ENCODE measurements around the gene PPIA.

Gene PPIA

DNA sequence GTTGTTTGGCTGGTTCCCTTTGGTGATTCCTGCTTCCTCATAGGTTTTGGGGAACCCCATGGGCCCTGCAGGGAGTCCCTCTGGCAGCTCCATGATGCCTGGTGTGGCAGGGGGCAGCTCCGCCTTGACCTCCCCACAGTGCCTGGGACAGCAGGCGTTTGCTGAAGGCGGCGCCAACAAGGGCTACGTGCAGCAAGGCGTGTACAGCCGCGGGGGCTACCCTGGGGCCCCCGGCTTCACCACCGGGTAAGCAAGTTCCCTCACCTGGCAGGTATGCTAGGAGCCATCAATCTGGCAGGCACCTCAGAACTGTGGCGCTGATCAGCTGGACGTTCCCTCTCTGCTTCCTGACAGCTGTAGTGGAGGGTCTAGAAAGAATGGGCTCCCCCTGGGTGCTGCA is 39.6 kb upstream of the PPIA start:
- H3K36me3 ChIP-seq (ENCODE audit: insufficient read depth, low read length): peaks cover 49% of the 10 kb centered on the region
- no peak for TF ChIP-seq EZH2 (IDR thresholded peaks at IDR 0.05; ENCODE audit: borderline replicate concordance, low read depth, low read length, severe bottlenecking)
- TF ChIP-seq, protein P1, sequence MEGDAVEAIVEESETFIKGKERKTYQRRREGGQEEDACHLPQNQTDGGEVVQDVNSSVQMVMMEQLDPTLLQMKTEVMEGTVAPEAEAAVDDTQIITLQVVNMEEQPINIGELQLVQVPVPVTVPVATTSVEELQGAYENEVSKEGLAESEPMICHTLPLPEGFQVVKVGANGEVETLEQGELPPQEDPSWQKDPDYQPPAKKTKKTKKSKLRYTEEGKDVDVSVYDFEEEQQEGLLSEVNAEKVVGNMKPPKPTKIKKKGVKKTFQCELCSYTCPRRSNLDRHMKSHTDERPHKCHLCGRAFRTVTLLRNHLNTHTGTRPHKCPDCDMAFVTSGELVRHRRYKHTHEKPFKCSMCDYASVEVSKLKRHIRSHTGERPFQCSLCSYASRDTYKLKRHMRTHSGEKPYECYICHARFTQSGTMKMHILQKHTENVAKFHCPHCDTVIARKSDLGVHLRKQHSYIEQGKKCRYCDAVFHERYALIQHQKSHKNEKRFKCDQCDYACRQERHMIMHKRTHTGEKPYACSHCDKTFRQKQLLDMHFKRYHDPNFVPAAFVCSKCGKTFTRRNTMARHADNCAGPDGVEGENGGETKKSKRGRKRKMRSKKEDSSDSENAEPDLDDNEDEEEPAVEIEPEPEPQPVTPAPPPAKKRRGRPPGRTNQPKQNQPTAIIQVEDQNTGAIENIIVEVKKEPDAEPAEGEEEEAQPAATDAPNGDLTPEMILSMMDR (IDR thresholded peaks at IDR 0.05; ENCODE audit: borderline replicate concordance, extremely low read depth, low read length, poor library complexity, severe bottlenecking): no peak
- H3K79me2 ChIP-seq (ENCODE audit: insufficient read depth, low read length): peaks cover 40% of the 10 kb centered on the region
- H3K9me3 ChIP-seq (ENCODE audit: insufficient read depth, low read length, severe bottlenecking): no peaks in the 10 kb centered on the region
- H3K4me1 ChIP-seq (ENCODE audit: insufficient read depth, low read length): no peaks in the 10 kb centered on the region
- no peak for ATAC-seq (ENCODE audit: insufficient read depth, low read depth)
- no peak overlapping the region for H3K4me2 ChIP-seq (ENCODE audit: insufficient read depth, low read length)
- H3K9ac ChIP-seq (ENCODE audit: low read depth, low read length): no peak overlapping the region
- H2AFZ ChIP-seq (ENCODE audit: low read depth, low read length): no peak overlapping the region
- H3K27ac ChIP-seq (ENCODE audit: low read length): no peak overlapping the region
- no peaks in the 10 kb centered on the region for H3K27me3 ChIP-seq (ENCODE audit: insufficient read depth, low read length, poor library complexity)
- DNase-seq: no peak
- H4K20me1 ChIP-seq (ENCODE audit: insufficient read depth, low read length): peaks cover 17% of the 10 kb centered on the region
- no peak overlapping the region for H3K4me3 ChIP-seq (ENCODE audit: low read depth in 1 of 2, low read length in 2 of 2)

DNA sequence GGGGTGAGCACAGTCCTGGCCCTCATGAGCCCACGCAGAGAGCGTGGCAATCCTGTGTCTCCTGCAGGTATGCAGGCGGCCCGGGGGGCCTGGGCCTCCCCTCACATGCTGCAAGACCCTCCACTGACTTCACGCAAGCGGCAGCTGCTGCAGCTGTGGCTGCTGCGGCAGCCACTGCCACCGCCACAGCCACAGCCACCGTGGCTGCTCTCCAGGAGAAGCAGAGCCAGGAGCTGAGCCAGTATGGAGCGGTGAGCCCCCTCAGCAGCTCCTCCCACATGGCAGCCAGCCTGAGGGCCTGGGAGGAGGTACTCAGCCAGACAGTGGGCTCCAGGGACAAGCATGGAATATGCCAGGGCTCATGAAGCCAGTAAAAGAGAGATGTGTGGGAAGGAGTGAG is 39.2 kb upstream of the PPIA start:
- ATAC-seq (ENCODE audit: insufficient read depth, low read depth) (no peak), DNase-seq (no peak)
- no peak overlapping the region for H3K4me2 ChIP-seq (ENCODE audit: insufficient read depth, low read length)
- peaks cover 53% of the 10 kb centered on the region for H3K36me3 ChIP-seq (ENCODE audit: insufficient read depth, low read length)
- H2AFZ ChIP-seq (ENCODE audit: low read depth, low read length): no peak overlapping the region
- H3K27me3 ChIP-seq (ENCODE audit: insufficient read depth, low read length, poor library complexity): no peaks in the 10 kb centered on the region
- TF ChIP-seq EZH2 (IDR thresholded peaks at IDR 0.05; ENCODE audit: borderline replicate concordance, low read depth, low read length, severe bottlenecking): no peak
- TF ChIP-seq, protein P1 (IDR thresholded peaks at IDR 0.05; ENCODE audit: borderline replicate concordance, extremely low read depth, low read length, poor library complexity, severe bottlenecking): no peak
- peaks cover 39% of the 10 kb centered on the region for H3K79me2 ChIP-seq (ENCODE audit: insufficient read depth, low read length)
- H3K9me3 ChIP-seq (ENCODE audit: insufficient read depth, low read length, severe bottlenecking): no peaks in the 10 kb centered on the region
- H3K27ac ChIP-seq (ENCODE audit: low read length): no peak overlapping the region
- H3K4me1 ChIP-seq (ENCODE audit: insufficient read depth, low read length): no peaks in the 10 kb centered on the region
- H3K9ac ChIP-seq (ENCODE audit: low read depth, low read length): no peak overlapping the region
- peaks cover 17% of the 10 kb centered on the region for H4K20me1 ChIP-seq (ENCODE audit: insufficient read depth, low read length)
- H3K4me3 ChIP-seq (ENCODE audit: low read depth in 1 of 2, low read length in 2 of 2): no peak overlapping the region

DNA sequence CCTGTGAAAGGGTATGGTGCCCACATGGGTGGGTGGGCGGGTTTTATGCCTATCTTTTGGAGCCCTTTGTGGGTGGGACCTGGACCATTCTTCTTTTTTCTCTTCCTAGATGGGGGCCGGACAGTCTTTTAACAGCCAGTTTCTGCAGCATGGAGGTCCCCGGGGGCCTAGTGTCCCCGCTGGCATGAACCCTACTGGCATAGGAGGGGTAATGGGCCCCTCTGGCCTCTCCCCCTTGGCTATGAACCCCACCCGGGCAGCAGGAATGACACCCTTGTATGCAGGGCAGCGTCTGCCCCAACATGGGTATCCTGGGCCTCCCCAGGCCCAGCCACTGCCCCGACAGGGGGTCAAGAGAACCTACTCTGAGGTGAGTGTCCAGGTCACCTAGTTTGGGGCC is 38.7 kb upstream of the PPIA start:
- no peak for ATAC-seq (ENCODE audit: insufficient read depth, low read depth)
- no peaks in the 10 kb centered on the region for H3K9me3 ChIP-seq (ENCODE audit: insufficient read depth, low read length, severe bottlenecking)
- H3K36me3 ChIP-seq (ENCODE audit: insufficient read depth, low read length): peaks cover 58% of the 10 kb centered on the region
- no peak overlapping the region for H3K4me3 ChIP-seq (ENCODE audit: low read depth in 1 of 2, low read length in 2 of 2)
- no peak for DNase-seq
- peaks cover 17% of the 10 kb centered on the region for H4K20me1 ChIP-seq (ENCODE audit: insufficient read depth, low read length)
- H3K4me1 ChIP-seq (ENCODE audit: insufficient read depth, low read length): no peaks in the 10 kb centered on the region
- no peak overlapping the region for H3K27ac ChIP-seq (ENCODE audit: low read length)
- H3K27me3 ChIP-seq (ENCODE audit: insufficient read depth, low read length, poor library complexity): no peaks in the 10 kb centered on the region
- no peak overlapping the region for H3K9ac ChIP-seq (ENCODE audit: low read depth, low read length)
- peaks cover 34% of the 10 kb centered on the region for H3K79me2 ChIP-seq (ENCODE audit: insufficient read depth, low read length)
- TF ChIP-seq EZH2 (IDR thresholded peaks at IDR 0.05; ENCODE audit: borderline replicate concordance, low read depth, low read length, severe bottlenecking): no peak
- TF ChIP-seq, protein P1 (IDR thresholded peaks at IDR 0.05; ENCODE audit: borderline replicate concordance, extremely low read depth, low read length, poor library complexity, severe bottlenecking): no peak
- H2AFZ ChIP-seq (ENCODE audit: low read depth, low read length): no peak overlapping the region
- H3K4me2 ChIP-seq (ENCODE audit: insufficient read depth, low read length): no peak overlapping the region

DNA sequence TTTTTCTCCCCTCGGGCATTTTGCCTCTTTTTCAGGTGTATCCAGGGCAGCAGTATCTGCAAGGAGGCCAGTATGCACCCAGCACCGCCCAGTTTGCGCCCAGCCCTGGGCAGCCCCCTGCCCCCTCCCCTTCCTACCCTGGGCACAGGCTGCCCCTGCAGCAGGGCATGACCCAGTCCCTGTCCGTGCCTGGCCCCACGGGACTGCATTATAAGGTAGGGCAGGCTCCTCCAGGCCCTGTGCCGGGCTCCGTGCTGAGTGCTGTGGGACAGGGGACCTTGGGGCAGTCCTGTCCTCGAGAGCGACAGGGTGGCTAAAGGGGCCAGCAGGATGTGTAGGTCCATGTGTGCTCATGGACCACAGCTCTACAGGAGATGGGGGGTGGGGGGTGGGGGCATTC is 37.2 kb upstream of the PPIA start:
- H3K79me2 ChIP-seq (ENCODE audit: insufficient read depth, low read length): peaks cover 20% of the 10 kb centered on the region
- H3K4me3 ChIP-seq (ENCODE audit: low read depth in 1 of 2, low read length in 2 of 2): no peak overlapping the region
- H2AFZ ChIP-seq (ENCODE audit: low read depth, low read length): no peak overlapping the region
- TF ChIP-seq, protein P1 (IDR thresholded peaks at IDR 0.05; ENCODE audit: borderline replicate concordance, extremely low read depth, low read length, poor library complexity, severe bottlenecking): no peak
- TF ChIP-seq EZH2 (IDR thresholded peaks at IDR 0.05; ENCODE audit: borderline replicate concordance, low read depth, low read length, severe bottlenecking): no peak
- no peaks in the 10 kb centered on the region for H3K4me1 ChIP-seq (ENCODE audit: insufficient read depth, low read length)
- DNase-seq (no peak), ATAC-seq (ENCODE audit: insufficient read depth, low read depth) (no peak)
- H3K4me2 ChIP-seq (ENCODE audit: insufficient read depth, low read length): no peak overlapping the region
- no peaks in the 10 kb centered on the region for H3K9me3 ChIP-seq (ENCODE audit: insufficient read depth, low read length, severe bottlenecking)
- H3K27ac ChIP-seq (ENCODE audit: low read length): no peak overlapping the region
- H3K36me3 ChIP-seq (ENCODE audit: insufficient read depth, low read length): peaks cover 72% of the 10 kb centered on the region
- no peaks in the 10 kb centered on the region for H3K27me3 ChIP-seq (ENCODE audit: insufficient read depth, low read length, poor library complexity)
- H4K20me1 ChIP-seq (ENCODE audit: insufficient read depth, low read length): peaks cover 16% of the 10 kb centered on the region
- H3K9ac ChIP-seq (ENCODE audit: low read depth, low read length): no peak overlapping the region
